A549 (cell line): ENCODE data around the gene DPYSL4. TPM values are rescaled to one million over a fixed set of nuclear protein-coding genes. Genes with fewer than 3 reads are reported as not detected.

ENCODE experiments used
- ATAC-seq, 2 experiments: fragments of 200-7000 bp in 1 of 2; fragments of >200 bp in 1 of 2; cut with Nextera tagmentation in 1 of 2; cut with Tn5 transposase in 1 of 2; 3 replicates each; pipeline versions ENCODE4 v1.8.0 to v1.9.1; 2018 to 2020; ENCODE audit warnings: mild to moderate bottlenecking in 1 of 2, moderate library complexity in 1 of 2
- CTCF ChIA-PET: fragments of 300-600 bp; sonication (Branson Sonifier 250); formaldehyde crosslinking; extraction: SDS; loops from one replicate; lab custom pipeline; 2021; ENCODE audit warnings: antibody characterized with exemption, inconsistent platforms; lab: Yijun Ruan, JAX
- POLR2A ChIA-PET: fragments of 350-600 bp; formaldehyde crosslinking; extraction: SDS; loops from one replicate; lab custom pipeline; 2021; ENCODE audit warnings: antibody characterized with exemption, inconsistent platforms; lab: Yijun Ruan, JAX
- DNase-seq, 2 experiments: peaks; one replicate each; pipeline versions ENCODE4 v3.0.0 to v3.0.0-alpha.2; 2011 to 2016; ENCODE audit warnings: low read depth in 1 of 2, low spot score in 1 of 2
- FAIRE-seq: peaks from 2 replicates; lab custom pipeline; 2011; peaks lifted over from hg19 to GRCh38; lab: Jason Lieb, UNC
- H3K27ac ChIP-seq, 2 experiments: fragments of >200 bp; sonication (Bioruptor Twin); formaldehyde crosslinking; 3 replicates each; pipeline ENCODE4 v1.5.1; 2016 to 2017
- H3K4me1 ChIP-seq: fragments of >200 bp; sonication (Bioruptor Twin); formaldehyde crosslinking; 3 replicates; pipeline ENCODE4 v1.6.1; 2016
- H3K4me2 ChIP-seq: fragments of >200 bp; sonication (Bioruptor Twin); formaldehyde crosslinking; 3 replicates; pipeline ENCODE4 v1.6.1; 2016
- H3K4me3 ChIP-seq: fragments of >200 bp; sonication (Bioruptor Twin); formaldehyde crosslinking; 3 replicates; pipeline ENCODE4 v1.5.1; 2016
- H3K9me3 ChIP-seq: fragments of >200 bp; sonication (Bioruptor Twin); formaldehyde crosslinking; 3 replicates; pipeline ENCODE4 v1.6.1; 2016
- CBX8 ChIP-seq: fragments of 200-600 bp; sonication (generic); IDR thresholded peaks from 2 replicates; pipeline ENCODE4 v1.6.1; 2016
- CEBPB ChIP-seq, 2 experiments: fragments of >200 bp in 1 of 2; sonication (Bioruptor Twin) in 1 of 2; formaldehyde crosslinking in 1 of 2; IDR thresholded peaks; 2 replicates each; pipeline ENCODE4 v1.6.1; 2012 to 2016
- CHD4 ChIP-seq: fragments of 200-600 bp; sonication (generic); IDR thresholded peaks from 2 replicates; pipeline ENCODE4 v1.6.1; 2016; ENCODE audit warnings: antibody characterized with exemption, mild to moderate bottlenecking, borderline replicate concordance
- EP300 ChIP-seq, 2 experiments: fragments of >200 bp; sonication (Bioruptor Twin); formaldehyde crosslinking; IDR thresholded peaks; 2 replicates in 1 of 2; 3 replicates in 1 of 2; pipeline ENCODE4 v1.6.1; 2016 to 2017
- FOSB ChIP-seq: fragments of 250-450 bp; sonication (Bioruptor Pico); IDR thresholded peaks from 2 replicates; pipeline ENCODE4 v1.5.0; 2020; ENCODE audit warnings: mild to moderate bottlenecking, moderate library complexity
- FOSL2 ChIP-seq, 2 experiments: fragments of 450-650 bp in 1 of 2; fragments of >200 bp in 1 of 2; sonication (Bioruptor Twin) in 1 of 2; formaldehyde crosslinking; IDR thresholded peaks; 2 replicates each; pipeline versions ENCODE4 v1.5.0 to v1.6.1; 2016 to 2020; ENCODE audit warnings: mild to moderate bottlenecking in 1 of 2, moderate library complexity in 1 of 2
- HDAC2 ChIP-seq: fragments of 200-600 bp; sonication (generic); IDR thresholded peaks from 2 replicates; pipeline ENCODE4 v1.6.1; 2016
- JUN ChIP-seq, 2 experiments: fragments of >200 bp; sonication (Bioruptor Twin); formaldehyde crosslinking; IDR thresholded peaks; 2 replicates in 1 of 2; 3 replicates in 1 of 2; pipeline ENCODE4 v1.6.1; 2016 to 2017
- JUNB ChIP-seq: fragments of >200 bp; sonication (Bioruptor Twin); formaldehyde crosslinking; IDR thresholded peaks from 2 replicates; pipeline ENCODE4 v1.6.1; 2016
- MAFK ChIP-seq: fragments of 450-650 bp; IDR thresholded peaks from 2 replicates; pipeline ENCODE4 v1.6.1; 2014; ENCODE audit not compliant: partially characterized antibody
- MAZ ChIP-seq: fragments of 150-350 bp; IDR thresholded peaks from 2 replicates; pipeline ENCODE4 v1.6.1; 2014; ENCODE audit warnings: antibody characterized with exemption, low read depth, low read length, borderline replicate concordance
- NPAS2 ChIP-seq: fragments of 250-450 bp; sonication (Bioruptor Pico); IDR thresholded peaks from 2 replicates; pipeline ENCODE4 v1.8.0; 2022; ENCODE audit warnings: mild to moderate bottlenecking, moderate library complexity, borderline replicate concordance
- POLR2A ChIP-seq: IDR thresholded peaks from 2 replicates; pipeline ENCODE4 v1.6.1; 2012; ENCODE audit warnings: mild to moderate bottlenecking, low read length
- RAD21 ChIP-seq, 2 experiments: fragments of >200 bp in 1 of 2; sonication (Bioruptor Twin) in 1 of 2; formaldehyde crosslinking in 1 of 2; IDR thresholded peaks in 1 of 2; conservative IDR thresholded peaks in 1 of 2; 2 replicates in 1 of 2; 3 replicates in 1 of 2; pipeline ENCODE4 v1.6.1; 2012 to 2018; ENCODE audit warnings: inconsistent platforms in 1 of 2
- RCOR1 ChIP-seq: fragments of 150-350 bp; IDR thresholded peaks from 2 replicates; pipeline ENCODE4 v1.6.1; 2014; ENCODE audit warnings: antibody characterized with exemption, low read length, low read depth
- RFX5 ChIP-seq: fragments of 450-650 bp; IDR thresholded peaks from 2 replicates; pipeline ENCODE4 v1.7.1; 2014; ENCODE audit warnings: antibody characterized with exemption, mild to moderate bottlenecking, moderate library complexity
- RNF2 ChIP-seq: fragments of 200-600 bp; sonication (generic); IDR thresholded peaks from 2 replicates; pipeline ENCODE4 v1.6.1; 2016; ENCODE audit warnings: low read depth, mild to moderate bottlenecking, antibody characterized with exemption, moderate library complexity, borderline replicate concordance
- SMC3 ChIP-seq: fragments of >200 bp; sonication (Bioruptor Twin); formaldehyde crosslinking; IDR thresholded peaks from 3 replicates; pipeline ENCODE4 v1.6.1; 2018; ENCODE audit warnings: inconsistent platforms
- SREBF2 ChIP-seq: fragments of 450-650 bp; IDR thresholded peaks from 2 replicates; pipeline ENCODE4 v1.6.1; 2014; ENCODE audit warnings: mild to moderate bottlenecking, moderate library complexity
- TFCP2L1 ChIP-seq: fragments of 250-450 bp; sonication (Bioruptor Pico); IDR thresholded peaks from 2 replicates; pipeline ENCODE4 v1.5.0; 2021; ENCODE audit warnings: mild to moderate bottlenecking
- TP53 ChIP-seq: fragments of 250-450 bp; sonication (Bioruptor Pico); IDR thresholded peaks from 2 replicates; pipeline ENCODE4 v1.5.0; 2021; ENCODE audit warnings: mild to moderate bottlenecking, moderate library complexity
- ZC3H11A ChIP-seq: fragments of 450-650 bp; IDR thresholded peaks from 2 replicates; pipeline ENCODE4 v1.6.1; 2014; ENCODE audit warnings: antibody characterized with exemption, mild to moderate bottlenecking
- WGBS: methylation state at CpG from one replicate; pipeline ENCODE4 v1.1.6; 2017; ENCODE audit errors: missing lambda C conversion rate; 5-methylcytosine and 5-hydroxymethylcytosine counted together
- polyA plus RNA-seq, 4 experiments: library from polyadenylated mRNA; depleted of rRNA in 3 of 4; stranded (reverse); fragments of >200 nt; fragmentation: RNase III in 1 of 4; extraction: RNeasy Plus Mini Kit Qiagen cat#74134 plus additional on column Dnase treatment in 1 of 4; gene quantifications; 2 replicates in 3 of 4; 3 replicates in 1 of 4; pipeline ENCODE4 v1.2.3, GENCODE V29; 2011 to 2017
- TF ChIP-seq, protein P1 (sequence below): IDR thresholded peaks from 2 replicates; pipeline ENCODE4 v1.6.1; 2012; ENCODE audit warnings: low read depth, borderline replicate concordance
- TF ChIP-seq, protein P2 (sequence below): IDR thresholded peaks from 2 replicates; pipeline ENCODE4 v1.6.1; 2012
- TF ChIP-seq, protein P3 (sequence below): fragments of 250-450 bp; sonication (Bioruptor Pico); IDR thresholded peaks from 2 replicates; pipeline ENCODE4 v1.5.0; 2020; ENCODE audit warnings: low read depth, mild to moderate bottlenecking, moderate library complexity
- TF ChIP-seq, protein P4 (sequence below): fragments of 450-650 bp; IDR thresholded peaks from 2 replicates; pipeline ENCODE4 v1.6.1; 2014; ENCODE audit warnings: antibody characterized with exemption

The DPYSL4 gene
- polyA plus RNA-seq, 2 of the 4 experiments (the other 2 are of a cell fraction) = 2.9 to 14.1 TPM

DNA sequence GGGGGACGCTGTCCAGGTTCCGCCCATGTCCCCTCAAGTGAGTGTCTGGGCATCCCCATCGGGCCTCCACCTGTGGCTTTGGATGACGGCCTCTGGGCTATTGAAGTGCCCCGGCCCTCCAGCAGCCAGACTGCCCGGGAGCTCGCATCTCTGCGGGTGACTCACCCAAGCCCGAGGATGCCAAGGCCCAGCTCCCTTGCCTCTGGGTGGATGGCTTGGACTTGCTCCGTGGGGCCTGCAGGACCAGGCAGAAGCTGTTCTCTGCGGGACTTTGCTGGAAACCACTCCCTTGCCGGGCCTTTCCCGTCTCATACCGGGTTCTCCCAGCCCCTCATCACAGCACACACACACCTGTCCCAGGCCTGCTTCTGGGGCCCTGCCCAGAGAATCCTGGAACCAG lies 22.4 kb downstream of the DPYSL4 start:
- FAIRE-seq (no peak), DNase-seq (no peak)
- POLR2A ChIA-PET = no interaction called here
- no peak overlapping the region for H3K4me2 ChIP-seq
- no peak overlapping the region for H3K4me3 ChIP-seq
- no peaks in the 10 kb centered on the region for H3K4me1 ChIP-seq
- TF ChIP-seq, protein P1, sequence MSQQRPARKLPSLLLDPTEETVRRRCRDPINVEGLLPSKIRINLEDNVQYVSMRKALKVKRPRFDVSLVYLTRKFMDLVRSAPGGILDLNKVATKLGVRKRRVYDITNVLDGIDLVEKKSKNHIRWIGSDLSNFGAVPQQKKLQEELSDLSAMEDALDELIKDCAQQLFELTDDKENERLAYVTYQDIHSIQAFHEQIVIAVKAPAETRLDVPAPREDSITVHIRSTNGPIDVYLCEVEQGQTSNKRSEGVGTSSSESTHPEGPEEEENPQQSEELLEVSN = no peak
- TF ChIP-seq JUN (IDR thresholded peaks at IDR 0.05) (no peak), SREBF2 (no peak), RAD21 (conservative IDR thresholded peaks at IDR 0.05 in 1 of 2, IDR thresholded peaks at IDR 0.05 in 1 of 2) (no peak), RCOR1 (no peak), SMC3 (no peak), TFCP2L1 (CRISPR knock-in tag) (no peak), FOSL2 (IDR thresholded peaks at IDR 0.05) (no peak), FOSL2 (CRISPR knock-in tag; IDR thresholded peaks at IDR 0.05) (peak; percentile 16; the same call in 1 of the 2 replicates), HDAC2 (no peak)
- TF ChIP-seq, all 56 proteins: peak for 1
- H3K9me3 ChIP-seq = peaks cover 6% of the 10 kb centered on the region; the same call in 1 of the 3 replicates
- 75% methylated on average over 5 of the region's 14 CpGs for WGBS
- H3K27ac ChIP-seq = no peak overlapping the region
- CTCF ChIA-PET = interaction anchor here (1.3 to 1.9 kb wide), 2 partner anchors 10 to 15 kb away, joined by 3 to 6 read pairs; no protein-coding TSS in a partner anchor
- ATAC-seq = peak; percentile 18 to 20; a peak in 4 of 6 replicates

DNA sequence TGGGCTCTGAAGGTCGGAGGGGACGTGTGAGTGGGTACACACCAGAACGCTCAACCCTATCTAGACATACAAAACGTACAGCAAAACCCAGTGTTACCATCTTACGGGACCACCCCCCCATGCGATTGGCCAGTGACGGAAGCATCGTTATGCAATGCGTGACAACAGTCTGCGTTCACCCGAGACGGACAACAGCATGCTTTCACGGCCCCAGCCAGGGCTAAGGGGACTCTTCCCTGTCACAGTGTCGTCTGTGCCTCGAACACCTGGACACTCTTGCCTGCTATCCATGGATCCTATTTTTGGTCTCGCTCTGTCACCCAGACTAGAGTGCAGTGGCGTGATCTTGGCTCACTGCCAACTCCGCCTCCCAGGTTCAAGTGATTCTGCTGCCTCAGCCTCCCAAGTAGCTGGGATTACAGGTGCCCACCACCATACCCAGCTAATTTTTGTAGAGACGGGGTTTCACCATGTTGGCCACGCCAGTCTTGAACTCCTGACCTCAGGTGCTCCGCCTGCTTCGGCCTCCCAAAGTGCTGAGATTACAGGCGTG lies 23.3 kb downstream of the DPYSL4 start:
- Histone ChIP-seq H3K4me1 (no peaks in the 10 kb centered on the region), H3K4me2 (no peak overlapping the region), H3K27ac (no peak overlapping the region), H3K9me3 (peaks cover 7% of the 10 kb centered on the region; the same call in 1 of the 3 replicates), H3K4me3 (no peak overlapping the region)
- ATAC-seq (no peak), DNase-seq (no peak), FAIRE-seq (no peak)
- TF ChIP-seq RNF2 = no peak
- TF ChIP-seq, protein P2, sequence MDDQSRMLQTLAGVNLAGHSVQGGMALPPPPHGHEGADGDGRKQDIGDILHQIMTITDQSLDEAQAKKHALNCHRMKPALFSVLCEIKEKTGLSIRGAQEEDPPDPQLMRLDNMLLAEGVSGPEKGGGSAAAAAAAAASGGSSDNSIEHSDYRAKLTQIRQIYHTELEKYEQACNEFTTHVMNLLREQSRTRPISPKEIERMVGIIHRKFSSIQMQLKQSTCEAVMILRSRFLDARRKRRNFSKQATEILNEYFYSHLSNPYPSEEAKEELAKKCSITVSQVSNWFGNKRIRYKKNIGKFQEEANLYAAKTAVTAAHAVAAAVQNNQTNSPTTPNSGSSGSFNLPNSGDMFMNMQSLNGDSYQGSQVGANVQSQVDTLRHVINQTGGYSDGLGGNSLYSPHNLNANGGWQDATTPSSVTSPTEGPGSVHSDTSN = no peak
- TF ChIP-seq CBX8 = no peak
- TF ChIP-seq MAFK = no peak
- TF ChIP-seq FOSB = no peak
- no peak for TF ChIP-seq NPAS2 (CRISPR knock-in tag)
- no peak for TF ChIP-seq TFCP2L1 (CRISPR knock-in tag)
- TF ChIP-seq POLR2A = no peak
- TF ChIP-seq CEBPB (IDR thresholded peaks at IDR 0.05) = no peak
- no peak for TF ChIP-seq SREBF2
- TF ChIP-seq RAD21 (conservative IDR thresholded peaks at IDR 0.05 in 1 of 2, IDR thresholded peaks at IDR 0.05 in 1 of 2) = no peak
- no peak for TF ChIP-seq RFX5
- no peak for TF ChIP-seq MAZ
- TF ChIP-seq, protein P3, sequence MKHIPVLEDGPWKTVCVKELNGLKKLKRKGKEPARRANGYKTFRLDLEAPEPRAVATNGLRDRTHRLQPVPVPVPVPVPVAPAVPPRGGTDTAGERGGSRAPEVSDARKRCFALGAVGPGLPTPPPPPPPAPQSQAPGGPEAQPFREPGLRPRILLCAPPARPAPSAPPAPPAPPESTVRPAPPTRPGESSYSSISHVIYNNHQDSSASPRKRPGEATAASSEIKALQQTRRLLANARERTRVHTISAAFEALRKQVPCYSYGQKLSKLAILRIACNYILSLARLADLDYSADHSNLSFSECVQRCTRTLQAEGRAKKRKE (CRISPR knock-in tag) = no peak
- TF ChIP-seq JUNB = no peak
- TF ChIP-seq ZC3H11A = no peak
- TF ChIP-seq, protein P4, sequence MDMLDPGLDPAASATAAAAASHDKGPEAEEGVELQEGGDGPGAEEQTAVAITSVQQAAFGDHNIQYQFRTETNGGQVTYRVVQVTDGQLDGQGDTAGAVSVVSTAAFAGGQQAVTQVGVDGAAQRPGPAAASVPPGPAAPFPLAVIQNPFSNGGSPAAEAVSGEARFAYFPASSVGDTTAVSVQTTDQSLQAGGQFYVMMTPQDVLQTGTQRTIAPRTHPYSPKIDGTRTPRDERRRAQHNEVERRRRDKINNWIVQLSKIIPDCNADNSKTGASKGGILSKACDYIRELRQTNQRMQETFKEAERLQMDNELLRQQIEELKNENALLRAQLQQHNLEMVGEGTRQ = no peak
- TF ChIP-seq TP53 (CRISPR knock-in tag) = no peak
- TF ChIP-seq CHD4 = no peak
- TF ChIP-seq EP300 (IDR thresholded peaks at IDR 0.05) = no peak
- ChIA-PET POLR2A (no interaction called here), CTCF (interaction anchor here (1.3 to 1.9 kb wide), 2 partner anchors 11 to 14 kb away, joined by 3 to 6 read pairs; no protein-coding TSS in a partner anchor)
- whole genome bisulfite sequencing = 96% methylated on average over 21 of the region's 23 CpGs
